Cerebellar nuclear complex (tissue), 1 donor: ENCODE measurements around the gene PTGDR.

Experiments used
- DNase-seq, 2 experiments: peaks; one replicate each; lab custom pipeline; 2025; lab: John Stamatoyannopoulos, UW

The PTGDR gene

DNA sequence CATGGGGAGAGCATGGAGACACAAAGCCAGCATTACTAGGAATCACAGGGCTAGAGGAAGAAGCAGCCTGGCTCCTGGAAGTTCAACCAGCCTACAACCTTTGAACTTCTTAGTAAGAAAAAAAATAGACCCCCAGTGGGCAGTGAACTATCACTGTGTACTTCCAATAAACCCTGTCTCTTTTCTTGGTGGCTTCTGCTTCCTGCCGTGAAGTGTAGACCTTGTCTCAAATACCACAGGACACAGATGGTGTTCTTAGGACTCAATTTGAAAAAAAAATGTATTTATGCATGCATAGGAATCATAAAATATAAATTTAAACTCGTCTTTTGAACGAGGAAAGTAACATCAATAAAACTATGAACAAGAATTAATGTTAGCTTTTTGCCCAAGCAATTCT is 43.0 kb downstream of the PTGDR start:
- DNase-seq, result no peak

DNA sequence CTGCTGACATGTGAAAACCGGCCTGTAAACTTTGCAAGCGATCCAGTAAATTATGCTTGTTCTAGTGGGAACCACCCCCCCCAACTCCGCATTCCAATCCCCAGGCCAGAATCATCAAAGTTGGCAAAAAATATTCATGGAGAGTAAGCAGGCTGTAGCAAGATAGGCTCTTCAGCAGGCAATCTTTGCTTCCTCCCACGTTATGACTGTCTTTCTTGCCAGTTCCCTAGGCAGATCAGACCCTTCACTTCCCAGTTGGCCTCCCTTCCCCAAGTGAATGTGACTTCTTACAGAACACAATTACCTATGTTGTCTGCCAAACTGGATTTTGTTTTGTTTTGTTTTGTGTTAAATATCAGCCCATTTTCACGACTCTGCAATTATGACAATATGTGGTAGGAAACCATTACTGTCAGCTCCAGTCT is 45.4 kb downstream of the PTGDR start:
- no peak for DNase-seq

DNA sequence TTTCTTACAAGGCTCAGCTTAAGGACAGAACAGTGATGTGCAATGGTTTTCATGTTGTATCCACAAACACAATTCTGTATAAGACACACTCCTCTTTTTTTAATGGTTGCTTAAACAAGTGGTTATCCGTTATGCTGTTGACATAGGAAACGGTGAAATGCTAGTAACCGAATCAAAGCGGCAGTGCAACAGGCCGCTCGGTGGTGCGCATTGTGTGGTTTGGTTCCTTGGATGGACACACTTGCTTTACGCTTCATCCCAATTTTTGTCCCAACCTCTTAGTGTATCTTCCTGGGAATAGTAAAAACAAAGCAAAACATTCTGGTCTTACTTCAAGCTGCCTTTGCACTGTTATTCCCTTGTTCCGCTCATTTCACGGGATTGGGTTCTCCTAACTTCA is 46.0 kb downstream of the PTGDR start:
- no peak for DNase-seq

DNA sequence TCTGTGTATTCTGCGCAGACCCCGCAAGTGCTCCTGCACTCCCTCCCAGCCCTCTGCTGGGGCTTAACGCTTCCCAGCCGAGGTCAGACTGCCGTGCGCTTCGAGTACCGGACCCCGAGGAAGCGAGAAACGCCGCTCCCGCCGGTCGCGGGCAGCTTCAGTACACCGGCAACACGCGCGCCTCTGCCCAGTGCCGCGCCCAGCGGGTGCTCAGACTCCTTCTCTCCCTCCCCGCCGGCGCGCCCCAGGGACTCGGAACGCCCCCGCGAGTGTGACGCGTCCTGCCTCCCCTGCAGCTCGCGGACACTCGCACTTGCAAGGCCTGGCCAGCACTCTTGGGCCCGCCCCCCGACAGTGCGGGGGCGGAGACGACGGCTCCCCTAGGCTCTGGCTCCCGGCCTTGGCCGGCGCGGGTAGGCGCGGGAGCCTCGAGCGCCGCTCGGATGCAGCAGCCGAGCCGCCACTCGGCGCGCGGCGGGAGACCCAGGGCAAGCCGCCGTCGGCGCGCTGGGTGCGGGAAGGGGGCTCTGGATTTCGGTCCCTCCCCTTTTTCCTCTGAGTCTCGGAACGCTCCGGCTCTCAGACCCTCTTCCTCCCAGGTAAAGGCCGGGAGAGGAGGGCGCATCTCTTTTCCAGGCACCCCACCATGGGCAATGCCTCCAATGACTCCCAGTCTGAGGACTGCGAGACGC is 46.6 kb downstream of the PTGDR start, which contains the start of gene PTGER2:
Gene PTGER2 (plus strand): TSS at position 410 of the 692 bp plus-strand sequence. CDS start 237 bp downstream, at position 647.
- DNase-seq, result no peak

DNA sequence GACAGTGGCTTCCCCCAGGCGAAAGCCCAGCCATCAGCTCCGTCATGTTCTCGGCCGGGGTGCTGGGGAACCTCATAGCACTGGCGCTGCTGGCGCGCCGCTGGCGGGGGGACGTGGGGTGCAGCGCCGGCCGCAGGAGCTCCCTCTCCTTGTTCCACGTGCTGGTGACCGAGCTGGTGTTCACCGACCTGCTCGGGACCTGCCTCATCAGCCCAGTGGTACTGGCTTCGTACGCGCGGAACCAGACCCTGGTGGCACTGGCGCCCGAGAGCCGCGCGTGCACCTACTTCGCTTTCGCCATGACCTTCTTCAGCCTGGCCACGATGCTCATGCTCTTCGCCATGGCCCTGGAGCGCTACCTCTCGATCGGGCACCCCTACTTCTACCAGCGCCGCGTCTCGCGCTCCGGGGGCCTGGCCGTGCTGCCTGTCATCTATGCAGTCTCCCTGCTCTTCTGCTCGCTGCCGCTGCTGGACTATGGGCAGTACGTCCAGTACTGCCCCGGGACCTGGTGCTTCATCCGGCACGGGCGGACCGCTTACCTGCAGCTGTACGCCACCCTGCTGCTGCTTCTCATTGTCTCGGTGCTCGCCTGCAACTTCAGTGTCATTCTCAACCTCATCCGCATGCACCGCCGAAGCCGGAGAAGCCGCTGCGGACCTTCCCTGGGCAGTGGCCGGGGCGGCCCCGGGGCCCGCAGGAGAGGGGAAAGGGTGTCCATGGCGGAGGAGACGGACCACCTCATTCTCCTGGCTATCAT is 47.3 kb downstream of the PTGDR start:
- no peak for DNase-seq

DNA sequence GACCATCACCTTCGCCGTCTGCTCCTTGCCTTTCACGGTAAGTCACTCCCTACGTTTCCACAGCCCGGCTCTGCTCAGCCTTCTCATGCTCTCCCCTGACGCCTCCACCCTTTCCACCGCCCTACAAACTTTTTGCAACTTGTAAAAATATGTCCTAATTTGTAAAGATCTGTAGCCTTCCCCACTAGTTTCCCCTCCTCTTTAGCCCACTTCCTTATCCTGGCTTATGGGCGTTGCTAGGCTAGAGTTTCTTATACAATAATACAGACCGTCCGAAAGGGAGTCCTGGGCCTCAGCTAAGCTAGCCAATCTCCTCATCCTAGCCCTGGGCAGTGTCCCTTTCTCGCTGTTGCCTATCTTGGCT is 47.8 kb downstream of the PTGDR start:
- no peak for DNase-seq

DNA sequence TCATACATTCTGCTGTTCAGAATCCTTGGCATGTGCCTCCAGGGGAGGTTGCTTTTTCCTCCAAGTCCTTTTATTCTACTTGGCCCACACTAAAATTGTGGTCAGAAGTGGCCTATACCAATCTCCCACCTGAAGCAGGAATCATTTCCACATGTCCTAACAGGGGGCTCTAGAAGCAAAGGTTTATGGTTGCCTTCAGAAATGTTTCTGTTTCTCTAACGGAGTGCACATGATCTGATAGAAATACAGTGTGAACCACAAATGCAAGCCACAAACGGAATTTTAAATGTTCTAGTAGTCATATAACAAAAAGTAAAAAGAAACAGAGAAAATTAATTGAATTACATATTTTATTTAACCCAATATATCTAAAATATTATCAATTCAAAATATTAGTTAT is 50.6 kb downstream of the PTGDR start:
- no peak for DNase-seq

DNA sequence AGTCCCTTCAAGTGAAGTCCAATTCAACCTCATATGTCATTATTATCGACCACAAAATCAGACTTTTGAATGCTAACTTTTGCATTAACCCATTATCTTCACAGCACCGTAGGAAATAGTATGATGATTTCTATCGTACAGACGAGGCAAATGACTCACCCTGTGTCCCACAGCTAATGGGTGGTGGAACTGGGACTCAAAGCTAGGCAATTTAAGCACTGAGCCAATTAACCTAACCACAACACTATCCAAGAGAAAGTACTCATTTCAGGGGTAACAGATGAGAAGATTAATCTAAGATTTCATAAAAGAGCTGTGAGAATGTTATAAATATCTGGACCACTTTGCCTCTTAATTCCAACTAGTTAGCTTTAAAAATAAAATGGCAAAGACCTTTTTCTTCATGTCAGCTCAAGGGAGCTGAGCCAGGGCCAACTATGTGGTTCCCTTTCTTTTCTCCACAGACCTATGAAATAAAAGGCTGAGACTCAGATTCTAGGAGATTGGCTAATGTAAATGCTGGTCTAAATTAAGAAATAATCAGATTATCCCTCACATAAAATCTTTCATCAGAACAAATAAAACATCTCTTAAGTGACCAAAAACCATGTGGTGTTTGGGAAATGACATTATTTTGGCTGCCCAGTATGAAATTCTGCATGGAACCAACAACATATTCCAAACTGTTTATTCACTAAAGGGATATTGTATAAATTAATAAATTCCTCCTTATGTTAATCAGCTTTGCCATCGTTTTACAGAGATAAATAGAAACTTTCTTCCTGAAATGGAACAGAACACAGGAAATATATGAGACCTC is 51.5 kb downstream of the PTGDR start:
- no peak for DNase-seq

DNA sequence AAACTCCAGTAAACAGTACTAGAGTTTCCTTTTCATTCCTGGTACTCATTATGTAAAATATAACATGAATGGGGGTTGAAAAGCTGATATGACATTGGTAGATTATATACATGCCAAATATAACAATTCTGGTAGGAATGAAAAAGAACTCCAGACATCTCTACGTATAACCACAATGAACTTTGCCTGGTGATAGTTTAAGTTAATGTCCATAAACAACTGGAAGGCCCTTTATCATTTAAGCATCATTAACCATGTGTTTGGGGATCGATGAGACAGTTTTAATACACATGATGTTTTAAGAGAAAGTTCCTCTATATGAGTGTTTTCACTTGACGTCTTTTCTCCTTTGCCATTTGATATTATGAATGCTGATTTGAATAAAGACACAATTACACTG is 52.4 kb downstream of the PTGDR start:
- DNase-seq, result no peak

DNA sequence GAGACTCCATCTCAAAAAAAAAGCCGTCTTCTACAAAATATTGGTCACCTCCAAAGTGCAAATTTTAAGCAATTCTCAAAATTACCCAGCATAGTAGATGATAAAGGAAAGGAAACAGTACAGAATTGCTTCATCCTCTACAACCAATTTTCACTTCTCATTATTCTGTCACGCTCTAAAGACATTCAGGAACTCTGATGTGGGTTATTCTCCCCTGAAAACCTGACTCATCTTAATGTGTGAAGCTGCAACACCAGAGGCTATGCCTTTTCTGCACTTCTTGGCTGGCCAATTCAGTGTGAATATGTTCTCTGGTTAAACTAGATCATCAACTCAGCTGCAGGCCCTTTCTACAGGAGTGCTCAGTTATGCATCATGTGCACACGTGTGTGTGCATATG is 57.6 kb downstream of the PTGDR start:
- DNase-seq, result no peak

DNA sequence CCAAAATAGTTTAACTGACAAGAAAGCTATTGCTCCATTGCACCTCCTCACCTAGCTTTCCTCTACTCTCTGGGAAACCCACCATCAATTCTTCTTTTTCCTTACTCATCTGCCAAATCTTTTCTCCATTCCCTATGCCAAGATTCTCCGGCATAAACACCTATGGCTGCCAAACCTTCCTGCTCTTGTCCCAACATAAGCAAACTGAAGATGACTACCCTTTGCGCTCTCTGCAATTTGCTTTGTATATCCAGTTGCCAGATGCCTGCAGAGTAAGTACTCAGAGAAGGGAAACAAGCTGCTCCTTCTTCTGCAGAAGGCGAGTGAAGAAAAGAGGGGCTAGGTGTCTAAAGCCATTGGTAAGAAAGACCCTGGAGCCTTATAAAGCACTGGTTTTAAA is 58.1 kb downstream of the PTGDR start:
- DNase-seq, result no peak
